Gastrocnemius medialis (tissue), 4 donors: ENCODE data around the gene ZNF423. TPM values are rescaled to one million over a fixed set of nuclear protein-coding genes. Genes with fewer than 3 reads are reported as not detected.
A peak's percentile ranks its signal among the peaks of the same experiment; 100 is the strongest.

ENCODE experiments used
- ATAC-seq, 2 donors: fragments of 150-250 bp; one replicate each; pipeline ENCODE4 v1.9.1; 2016
- DNase-seq, 2 donors: peaks; one replicate each; pipeline ENCODE4 v3.0.0-alpha.2; 2019
- H3K27ac ChIP-seq, 4 donors: fragments of 200-600 bp; sonication (generic); 1 replicate in 1 of 4; 2 replicates in 3 of 4; pipeline ENCODE4 v1.5.1; 2016 to 2018; ENCODE audit warnings: mild to moderate bottlenecking in 2 of 4, moderate library complexity in 1 of 4
- H3K27me3 ChIP-seq, 3 donors: fragments of 200-600 bp; sonication (generic) in 2 of 3; 1 replicate in 1 of 3; 2 replicates in 2 of 3; pipeline versions ENCODE4 v1.5.1 to v1.6.0; 2016 to 2019; ENCODE audit warnings: mild to moderate bottlenecking in 1 of 3, moderate library complexity in 1 of 3
- H3K36me3 ChIP-seq, 2 donors: fragments of 200-600 bp; sonication (generic) in 1 of 2; one replicate each; pipeline ENCODE4 v1.5.1; 2017 to 2018
- H3K4me1 ChIP-seq, 2 donors: fragments of 200-600 bp; sonication (generic) in 1 of 2; one replicate each; pipeline ENCODE4 v1.5.1; 2016 to 2017; ENCODE audit warnings: mild to moderate bottlenecking in 2 of 2
- H3K4me3 ChIP-seq, 4 donors: fragments of 200-600 bp; sonication (generic) in 3 of 4; 1 replicate in 1 of 4; 2 replicates in 3 of 4; pipeline ENCODE4 v1.5.1; 2016 to 2019; ENCODE audit warnings: mild to moderate bottlenecking in 2 of 4
- H3K9me3 ChIP-seq, 3 donors: fragments of 200-600 bp; sonication (generic) in 2 of 3; 1 replicate in 1 of 3; 2 replicates in 2 of 3; pipeline ENCODE4 v1.5.1; 2016 to 2019
- CTCF ChIP-seq, 5 experiments: fragments of 450-650 bp in 3 of 5; fragments of 200-600 bp in 2 of 5; sonication (generic) in 2 of 5; IDR thresholded peaks in 4 of 5; conservative IDR thresholded peaks in 1 of 5; 1 replicate in 4 of 5; 2 replicates in 1 of 5; pipeline ENCODE4 v1.5.1; 2016 to 2019; ENCODE audit warnings: antibody characterized with exemption in 5 of 5, mild to moderate bottlenecking in 3 of 5, moderate library complexity in 3 of 5
- POLR2A ChIP-seq, 2 donors: fragments of 450-650 bp; IDR thresholded peaks; one replicate each; pipeline ENCODE4 v1.6.1; 2017; ENCODE audit warnings: antibody characterized with exemption in 2 of 2, mild to moderate bottlenecking in 2 of 2, moderate library complexity in 2 of 2
- in situ Hi-C, 4 donors: fragments of 200-750 bp; cut with MboI; loops; one replicate each; pipeline versions ENCODE4 v1.15.0 to v1.8.0; 2017; ENCODE audit warnings: low sequenced_read_pairs in 4 of 4
- intact Hi-C: fragments of 100-400 bp; cut with DNase I; formaldehyde crosslinking; loops from one replicate; pipeline ENCODE4 v1.15.1; 2023; ENCODE audit warnings: low total_unique reads
- total RNA-seq, 4 donors: library from RNA; depleted of rRNA; stranded (reverse); fragments of >200 nt; gene quantifications; one replicate each; pipeline versions ENCODE4 v1.1.0 to v1.2.3, GENCODE V29; 2016

Gene ZNF423
- total RNA-seq, 4 donors from 2014 or later = 8.4 to 15.8 (median 12.5) TPM

GRCh38 chr16:49833085-49833484 lies 22.8 kb downstream of the ZNF423 start:
- H3K4me3 ChIP-seq = peak overlapping the region in 3 of 4 donors; percentile 6 to 25 (median 21)
- no peaks in the 10 kb centered on the region for H3K9me3 ChIP-seq
- H3K4me1 ChIP-seq = peaks cover 89 to 94% of the 10 kb centered on the region in 2 donors
- H3K27ac ChIP-seq = peak overlapping the region; percentile 87 to 98 (median 96)
- no peaks in the 10 kb centered on the region for H3K36me3 ChIP-seq
- H3K27me3 ChIP-seq = no peaks in the 10 kb centered on the region
- ATAC-seq (peak in 1 of 2 donors; percentile 12), DNase-seq (peak in 1 of 2 donors; percentile 63)
- intact Hi-C loops (no loop called here), in situ Hi-C loops (no loop called here)
- TF ChIP-seq CTCF (IDR thresholded peaks at IDR 0.05 in 4 of 5, conservative IDR thresholded peaks at IDR 0.05 in 1 of 5) = no peak
- TF ChIP-seq POLR2A (IDR thresholded peaks at IDR 0.05) = peak in 1 of 2 donors; percentile 25

GRCh38 chr16:49832177-49832576 lies 23.7 kb downstream of the ZNF423 start:
- Histone ChIP-seq H3K36me3 (no peaks in the 10 kb centered on the region), H3K9me3 (no peaks in the 10 kb centered on the region), H3K4me1 (peaks cover 90 to 97% of the 10 kb centered on the region in 2 donors), H3K4me3 (no peak overlapping the region), H3K27me3 (no peaks in the 10 kb centered on the region), H3K27ac (peak overlapping the region; percentile 87 to 98 (median 96))
- intact Hi-C loops = no loop called here
- peak in 1 of 2 donors; percentile 52 for DNase-seq
- TF ChIP-seq POLR2A (IDR thresholded peaks at IDR 0.05) (no peak), CTCF (IDR thresholded peaks at IDR 0.05 in 4 of 5, conservative IDR thresholded peaks at IDR 0.05 in 1 of 5) (no peak)
- no peak for ATAC-seq
- in situ Hi-C loops = no loop called here

- Histone ChIP-seq H3K4me1 (peaks cover 90 to 97% of the 10 kb centered on the region in 2 donors), H3K9me3 (no peaks in the 10 kb centered on the region), H3K27ac (peak overlapping the region; percentile 87 to 98 (median 96)), H3K36me3 (no peaks in the 10 kb centered on the region), H3K27me3 (no peaks in the 10 kb centered on the region), H3K4me3 (no peak overlapping the region)
- DNase-seq = no peak
- ATAC-seq = no peak
- intact Hi-C loops = no loop called here
- no peak for TF ChIP-seq CTCF (IDR thresholded peaks at IDR 0.05 in 4 of 5, conservative IDR thresholded peaks at IDR 0.05 in 1 of 5)
- TF ChIP-seq POLR2A (IDR thresholded peaks at IDR 0.05) = no peak
- in situ Hi-C loops = no loop called here
Observed at GRCh38 chr16:49830873-49831272, 25.0 kb downstream of the ZNF423 start.

GRCh38 chr16:49828533-49829267 lies 27.2 kb downstream of the ZNF423 start:
- Histone ChIP-seq H3K4me1 (peaks cover 89 to 91% of the 10 kb centered on the region in 2 donors), H3K27ac (peak overlapping the region; percentile 87 to 98 (median 96)), H3K9me3 (no peaks in the 10 kb centered on the region), H3K36me3 (no peaks in the 10 kb centered on the region), H3K4me3 (peak overlapping the region in 3 of 4 donors; percentile 8 to 19 (median 8)), H3K27me3 (no peaks in the 10 kb centered on the region)
- in situ Hi-C loops = no loop called here
- intact Hi-C loops = no loop called here
- TF ChIP-seq POLR2A (IDR thresholded peaks at IDR 0.05) (peak; percentile 23 to 66), CTCF (IDR thresholded peaks at IDR 0.05 in 4 of 5, conservative IDR thresholded peaks at IDR 0.05 in 1 of 5) (no peak)
- peak; percentile 54 to 67 for ATAC-seq
- peak; percentile 60 to 77 for DNase-seq
